Thoracic aorta (tissue), 2 donors: ENCODE measurements around the gene XRCC5. TPM values are rescaled to one million over a fixed set of nuclear protein-coding genes. Genes with fewer than 3 reads are reported as not detected.

Experiments
- ATAC-seq: fragments of 150-250 bp; one replicate; pipeline ENCODE4 v1.8.0; 2017; ENCODE audit warnings: low read depth; ENCODE audit not compliant: insufficient number of reproducible peaks, low FRiP score
- DNase-seq: peaks from one replicate; pipeline ENCODE4 v3.0.0-alpha.2; 2020; ENCODE audit warnings: low spot score
- H3K27ac ChIP-seq, 2 donors: fragments of 200-600 bp; sonication (generic); 1 replicate in 1 of 2; 2 replicates in 1 of 2; pipeline ENCODE4 v1.5.1; 2016; ENCODE audit warnings: mild to moderate bottlenecking in 2 of 2, moderate library complexity in 2 of 2
- H3K27me3 ChIP-seq: fragments of 200-600 bp; sonication (generic); replicated peaks from 2 replicates; pipeline ENCODE4 v1.6.0; 2016; ENCODE audit warnings: mild to moderate bottlenecking; ENCODE audit not compliant: insufficient read depth
- H3K36me3 ChIP-seq: fragments of 200-600 bp; sonication (generic); one replicate; pipeline ENCODE4 v1.5.1; 2016
- H3K4me1 ChIP-seq, 2 donors: fragments of 200-600 bp; sonication (generic); 1 replicate in 1 of 2; 2 replicates in 1 of 2; pipeline versions ENCODE4 v1.5.1 to v1.6.0; 2016; ENCODE audit warnings: low read depth in 2 of 2, mild to moderate bottlenecking in 1 of 2; ENCODE audit not compliant: control insufficient read depth in 1 of 2
- H3K4me3 ChIP-seq: fragments of 200-600 bp; sonication (generic); 2 replicates; pipeline ENCODE4 v1.5.1; 2016; ENCODE audit warnings: mild to moderate bottlenecking
- H3K9me3 ChIP-seq: fragments of 200-600 bp; sonication (generic); 2 replicates; pipeline ENCODE4 v1.5.1; 2016
- CTCF ChIP-seq: fragments of 200-600 bp; sonication (generic); IDR thresholded peaks from one replicate; pipeline ENCODE4 v1.5.1; 2019; ENCODE audit warnings: antibody characterized with exemption
- total RNA-seq, 2 donors: library from RNA; depleted of rRNA; stranded (reverse); fragments of >200 nt; gene quantifications; one replicate each; pipeline versions ENCODE4 v1.1.0 to v1.2.3, GENCODE V29; 2016

XRCC5 gene
- total RNA-seq, 2 donors from 2014 or later, result 137 to 152 TPM

GRCh38 chr2:216098421-216099334, 10.5 kb upstream of the XRCC5 start:
- no peak for TF ChIP-seq CTCF
- Histone ChIP-seq H3K27me3 (no peaks in the 10 kb centered on the region), H3K36me3 (no peaks in the 10 kb centered on the region), H3K27ac (no peak overlapping the region), H3K9me3 (no peaks in the 10 kb centered on the region), H3K4me1 (no peaks in the 10 kb centered on the region), H3K4me3 (no peak overlapping the region)
- DNase-seq (no peak), ATAC-seq (no peak)

- DNase-seq (no peak), ATAC-seq (no peak)
- Histone ChIP-seq H3K9me3 (no peaks in the 10 kb centered on the region), H3K27me3 (no peaks in the 10 kb centered on the region), H3K4me1 (no peaks in the 10 kb centered on the region), H3K27ac (no peak overlapping the region), H3K4me3 (no peak overlapping the region), H3K36me3 (no peaks in the 10 kb centered on the region)
- TF ChIP-seq CTCF, result no peak
Observed at GRCh38 chr2:216101109-216101508, 8.0 kb upstream of the XRCC5 start.

GRCh38 chr2:216103213-216103612, 5.9 kb upstream of the XRCC5 start:
- H3K4me1 ChIP-seq, result peaks cover 0 to 2% of the 10 kb centered on the region in 2 donors
- H3K4me3 ChIP-seq, result no peak overlapping the region
- no peaks in the 10 kb centered on the region for H3K9me3 ChIP-seq
- DNase-seq (no peak), ATAC-seq (no peak)
- no peaks in the 10 kb centered on the region for H3K27me3 ChIP-seq
- H3K27ac ChIP-seq, result no peak overlapping the region
- TF ChIP-seq CTCF, result no peak
- no peaks in the 10 kb centered on the region for H3K36me3 ChIP-seq

GRCh38 chr2:216104691-216105090, 4.5 kb upstream of the XRCC5 start:
- Histone ChIP-seq H3K27me3 (no peaks in the 10 kb centered on the region), H3K4me1 (peaks cover 0 to 7% of the 10 kb centered on the region in 2 donors), H3K27ac (no peak overlapping the region), H3K36me3 (no peaks in the 10 kb centered on the region), H3K4me3 (no peak overlapping the region), H3K9me3 (no peaks in the 10 kb centered on the region)
- DNase-seq, result no peak
- TF ChIP-seq CTCF, result no peak
- no peak for ATAC-seq

- Histone ChIP-seq H3K9me3 (no peaks in the 10 kb centered on the region), H3K4me3 (no peak overlapping the region), H3K27ac (no peak overlapping the region), H3K36me3 (peaks cover 1% of the 10 kb centered on the region), H3K4me1 (peaks cover 7 to 31% of the 10 kb centered on the region in 2 donors), H3K27me3 (no peaks in the 10 kb centered on the region)
- TF ChIP-seq CTCF, result no peak
- ATAC-seq, result no peak
- no peak for DNase-seq
Observed at GRCh38 chr2:216107320-216107719, 1.8 kb upstream of the XRCC5 start.
